ENCODE measurements around the gene TGFB1I1.

Gene TGFB1I1

DNA sequence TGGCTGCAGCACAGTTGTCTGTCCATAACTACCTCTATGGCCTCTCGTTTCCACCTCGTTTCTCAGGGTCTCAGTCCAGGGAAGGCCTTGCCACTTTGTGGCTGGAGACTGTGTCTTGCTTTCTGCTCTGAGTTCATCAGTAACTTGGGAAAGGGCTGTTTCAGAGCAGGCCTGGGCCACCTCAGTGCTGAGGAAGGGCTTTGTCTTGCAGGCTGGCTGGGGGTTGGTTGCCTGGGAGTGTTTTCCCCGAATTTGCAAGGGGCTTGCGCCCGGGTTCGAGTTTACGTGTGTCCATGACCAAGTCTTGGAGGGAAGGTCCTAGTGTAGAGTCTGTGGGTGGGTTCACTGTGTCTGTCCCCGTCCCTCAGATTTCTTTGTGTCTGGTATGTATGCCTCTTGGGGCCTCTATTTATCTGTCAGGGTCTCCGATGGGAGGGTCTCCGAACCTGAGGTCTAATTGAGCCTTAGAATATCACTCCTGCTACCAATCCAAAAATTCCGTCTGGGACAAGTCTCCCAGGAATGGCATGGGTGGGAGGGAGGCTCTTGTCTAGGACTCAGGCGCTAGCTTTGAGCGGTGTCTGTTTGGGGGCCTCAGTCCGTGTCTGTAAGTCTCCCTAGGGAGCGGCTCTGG lies 594 bp upstream of the TGFB1I1 start:
- Histone ChIP-seq H3K27ac (ENCODE audit: low read depth, low read length, poor library complexity, severe bottlenecking) (no peak overlapping the region), H3K4me1 (ENCODE audit: insufficient read depth, low read length, severe bottlenecking) (no peaks in the 10 kb centered on the region), H3K27me3 (ENCODE audit: insufficient read depth, low read length) (no peaks in the 10 kb centered on the region; the same call in 1 of the 2 replicates), H3K4me3 (ENCODE audit: low read depth, low read length, poor library complexity, severe bottlenecking) (no peak overlapping the region), H3K9ac (ENCODE audit: low read length) (no peak overlapping the region), H4K20me1 (ENCODE audit: insufficient read depth, low read length) (no peaks in the 10 kb centered on the region), H3K36me3 (ENCODE audit: insufficient read depth, low read length) (no peaks in the 10 kb centered on the region), H3K9me3 (ENCODE audit: low read length) (no peaks in the 10 kb centered on the region), H3K79me2 (ENCODE audit: insufficient read depth, low read length) (no peaks in the 10 kb centered on the region), H2AFZ (ENCODE audit: low read length) (no peak overlapping the region), H3K9me2 (ENCODE audit: low read depth, low read length) (no peaks in the 10 kb centered on the region), H3K4me2 (ENCODE audit: low read length) (no peak overlapping the region), H3F3A (ENCODE audit: insufficient read depth, low read length) (no peaks in the 10 kb centered on the region)
- TF ChIP-seq EZH2 (IDR thresholded peaks at IDR 0.05; ENCODE audit: borderline replicate concordance, low read length) = no peak
- TF ChIP-seq, protein P1, sequence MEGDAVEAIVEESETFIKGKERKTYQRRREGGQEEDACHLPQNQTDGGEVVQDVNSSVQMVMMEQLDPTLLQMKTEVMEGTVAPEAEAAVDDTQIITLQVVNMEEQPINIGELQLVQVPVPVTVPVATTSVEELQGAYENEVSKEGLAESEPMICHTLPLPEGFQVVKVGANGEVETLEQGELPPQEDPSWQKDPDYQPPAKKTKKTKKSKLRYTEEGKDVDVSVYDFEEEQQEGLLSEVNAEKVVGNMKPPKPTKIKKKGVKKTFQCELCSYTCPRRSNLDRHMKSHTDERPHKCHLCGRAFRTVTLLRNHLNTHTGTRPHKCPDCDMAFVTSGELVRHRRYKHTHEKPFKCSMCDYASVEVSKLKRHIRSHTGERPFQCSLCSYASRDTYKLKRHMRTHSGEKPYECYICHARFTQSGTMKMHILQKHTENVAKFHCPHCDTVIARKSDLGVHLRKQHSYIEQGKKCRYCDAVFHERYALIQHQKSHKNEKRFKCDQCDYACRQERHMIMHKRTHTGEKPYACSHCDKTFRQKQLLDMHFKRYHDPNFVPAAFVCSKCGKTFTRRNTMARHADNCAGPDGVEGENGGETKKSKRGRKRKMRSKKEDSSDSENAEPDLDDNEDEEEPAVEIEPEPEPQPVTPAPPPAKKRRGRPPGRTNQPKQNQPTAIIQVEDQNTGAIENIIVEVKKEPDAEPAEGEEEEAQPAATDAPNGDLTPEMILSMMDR (IDR thresholded peaks at IDR 0.05; ENCODE audit: low read length) = no peak

DNA sequence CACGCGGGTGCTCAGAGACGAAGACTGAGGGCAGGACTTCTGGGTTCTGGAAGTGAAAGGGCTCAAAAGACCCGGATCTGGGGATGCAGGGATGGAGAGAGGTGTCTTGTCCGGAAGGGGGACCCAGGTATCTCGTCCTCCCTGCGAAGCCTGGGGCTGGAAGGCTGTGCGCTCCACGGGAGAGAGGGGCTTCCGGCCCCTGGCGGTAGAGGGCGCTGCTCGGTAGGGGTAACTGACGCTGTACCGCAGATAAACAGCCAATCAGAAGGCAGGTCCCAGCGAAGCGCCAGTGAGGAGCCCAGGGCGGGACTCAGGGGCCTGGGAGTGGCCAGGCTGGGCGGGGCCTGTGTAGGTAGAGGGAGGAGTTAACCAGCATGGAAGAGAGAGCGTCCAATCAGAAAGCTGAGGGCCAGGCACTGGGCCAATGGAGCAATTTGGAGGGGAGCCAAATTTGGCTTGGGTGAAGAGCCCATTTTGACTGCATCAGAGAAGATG lies 804 bp downstream of the TGFB1I1 start:
- no peaks in the 10 kb centered on the region for H3K36me3 ChIP-seq (ENCODE audit: insufficient read depth, low read length)
- H3K27me3 ChIP-seq (ENCODE audit: insufficient read depth, low read length) = peaks cover 3% of the 10 kb centered on the region; the same call in 1 of the 2 replicates
- H3K79me2 ChIP-seq (ENCODE audit: insufficient read depth, low read length) = no peaks in the 10 kb centered on the region
- no peak overlapping the region for H3K27ac ChIP-seq (ENCODE audit: low read depth, low read length, poor library complexity, severe bottlenecking)
- no peak for TF ChIP-seq EZH2 (IDR thresholded peaks at IDR 0.05; ENCODE audit: borderline replicate concordance, low read length)
- TF ChIP-seq, protein P1 (IDR thresholded peaks at IDR 0.05; ENCODE audit: low read length) = peak; percentile 34; the same call in 1 of the 2 replicates
- no peak overlapping the region for H3K4me3 ChIP-seq (ENCODE audit: low read depth, low read length, poor library complexity, severe bottlenecking)
- no peak overlapping the region for H3K4me2 ChIP-seq (ENCODE audit: low read length)
- H3K9me3 ChIP-seq (ENCODE audit: low read length) = no peaks in the 10 kb centered on the region
- H3K4me1 ChIP-seq (ENCODE audit: insufficient read depth, low read length, severe bottlenecking) = peaks cover 6% of the 10 kb centered on the region
- no peaks in the 10 kb centered on the region for H3K9me2 ChIP-seq (ENCODE audit: low read depth, low read length)
- no peak overlapping the region for H3K9ac ChIP-seq (ENCODE audit: low read length)
- no peaks in the 10 kb centered on the region for H3F3A ChIP-seq (ENCODE audit: insufficient read depth, low read length)
- H4K20me1 ChIP-seq (ENCODE audit: insufficient read depth, low read length) = no peaks in the 10 kb centered on the region
- H2AFZ ChIP-seq (ENCODE audit: low read length) = no peak overlapping the region

DNA sequence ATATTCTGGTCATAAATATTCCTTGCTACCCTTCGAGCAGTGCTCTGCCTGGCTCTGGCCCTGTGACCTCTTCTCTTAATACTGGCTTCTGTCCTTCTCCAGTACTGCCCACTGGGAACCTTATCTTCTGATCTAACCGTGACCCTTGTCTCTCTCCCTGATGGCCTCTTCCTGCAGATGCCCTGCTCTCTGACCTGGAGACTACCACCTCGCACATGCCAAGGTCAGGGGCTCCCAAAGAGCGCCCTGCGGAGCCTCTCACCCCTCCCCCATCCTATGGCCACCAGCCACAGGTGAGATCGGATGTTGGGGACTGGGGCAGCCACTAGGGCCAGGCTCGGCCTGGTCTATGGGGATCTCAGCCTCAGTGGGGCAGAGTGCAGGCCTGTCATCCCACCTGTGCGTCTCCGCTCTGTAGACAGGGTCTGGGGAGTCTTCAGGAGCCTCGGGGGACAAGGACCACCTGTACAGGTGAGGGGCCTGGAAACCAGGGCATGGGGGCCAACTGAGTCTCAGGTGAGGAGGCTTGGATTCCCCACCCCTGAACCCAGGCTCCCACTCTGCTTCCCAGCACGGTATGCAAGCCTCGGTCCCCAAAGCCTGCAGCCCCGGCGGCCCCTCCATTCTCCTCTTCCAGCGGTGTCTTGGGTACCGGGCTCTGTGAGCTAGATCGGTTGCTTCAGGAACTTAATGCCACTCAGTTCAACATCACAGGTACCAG lies 1.5 kb downstream of the TGFB1I1 start:
- Histone ChIP-seq H3K4me3 (ENCODE audit: low read depth, low read length, poor library complexity, severe bottlenecking) (no peak overlapping the region), H3K4me1 (ENCODE audit: insufficient read depth, low read length, severe bottlenecking) (peaks cover 6% of the 10 kb centered on the region), H4K20me1 (ENCODE audit: insufficient read depth, low read length) (no peaks in the 10 kb centered on the region), H2AFZ (ENCODE audit: low read length) (no peak overlapping the region), H3K27ac (ENCODE audit: low read depth, low read length, poor library complexity, severe bottlenecking) (no peak overlapping the region), H3K27me3 (ENCODE audit: insufficient read depth, low read length) (peaks cover 4% of the 10 kb centered on the region; the same call in 1 of the 2 replicates), H3K9me2 (ENCODE audit: low read depth, low read length) (no peaks in the 10 kb centered on the region), H3K36me3 (ENCODE audit: insufficient read depth, low read length) (no peaks in the 10 kb centered on the region), H3K9ac (ENCODE audit: low read length) (no peak overlapping the region), H3K4me2 (ENCODE audit: low read length) (no peak overlapping the region), H3K9me3 (ENCODE audit: low read length) (no peaks in the 10 kb centered on the region), H3F3A (ENCODE audit: insufficient read depth, low read length) (no peaks in the 10 kb centered on the region), H3K79me2 (ENCODE audit: insufficient read depth, low read length) (no peaks in the 10 kb centered on the region)
- TF ChIP-seq, protein P1 (IDR thresholded peaks at IDR 0.05; ENCODE audit: low read length) = no peak
- no peak for TF ChIP-seq EZH2 (IDR thresholded peaks at IDR 0.05; ENCODE audit: borderline replicate concordance, low read length)

Measured in OCI-LY1 (cell line).